ENCODE data around the gene MYH11. TPM values are rescaled to one million over a fixed set of nuclear protein-coding genes. Genes with fewer than 3 reads are reported as not detected.

MYH11 gene
- total RNA-seq, 1 donor from 2014 or later = 0.07 TPM

GRCh38 chr16:15746332-15746731 lies 110.5 kb downstream of the MYH11 start:
- H3K4me3 ChIP-seq = no peak overlapping the region
- no peaks in the 10 kb centered on the region for H3K79me2 ChIP-seq (ENCODE audit: low read depth)
- no peak for DNase-seq (ENCODE audit: low spot score)
- no peak overlapping the region for H2AFZ ChIP-seq (replicated peaks)
- H3F3A ChIP-seq (ENCODE audit: low read depth) = no peaks in the 10 kb centered on the region
- Mint-ChIP-seq H3K36me3 (no peaks in the 10 kb centered on the region), H3K4me1 (no peaks in the 10 kb centered on the region), H3K4me3 (no peak overlapping the region), H3K9me3 (no peaks in the 10 kb centered on the region), H3K27ac (no peak overlapping the region), H3K27me3 (ENCODE audit: insufficient read depth, low read depth) (peaks cover 2% of the 10 kb centered on the region)
- TF ChIP-seq CTCF (IDR thresholded peaks at IDR 0.05) (no peak), EZH2phosphoT487 (IDR thresholded peaks at IDR 0.05) (no peak)
- H4K20me1 ChIP-seq (ENCODE audit: low read depth) = no peaks in the 10 kb centered on the region
- H3K9ac ChIP-seq = no peak overlapping the region
- H3K36me3 ChIP-seq = no peaks in the 10 kb centered on the region
- H3K27ac ChIP-seq = no peak overlapping the region
- no peaks in the 10 kb centered on the region for H3K27me3 ChIP-seq
- H3K4me1 ChIP-seq = no peaks in the 10 kb centered on the region
- no peaks in the 10 kb centered on the region for H3K9me3 ChIP-seq (ENCODE audit: low read depth)
- no peak overlapping the region for H3K4me2 ChIP-seq

GRCh38 chr16:15743657-15744056 lies 113.2 kb downstream of the MYH11 start:
- H3K27ac ChIP-seq = no peak overlapping the region
- Mint-ChIP-seq H3K27ac (no peak overlapping the region), H3K36me3 (no peaks in the 10 kb centered on the region), H3K4me1 (no peaks in the 10 kb centered on the region), H3K9me3 (no peaks in the 10 kb centered on the region), H3K27me3 (ENCODE audit: insufficient read depth, low read depth) (peaks cover 2% of the 10 kb centered on the region), H3K4me3 (no peak overlapping the region)
- H3F3A ChIP-seq (ENCODE audit: low read depth) = no peaks in the 10 kb centered on the region
- H3K9ac ChIP-seq = no peak overlapping the region
- H3K4me1 ChIP-seq = no peaks in the 10 kb centered on the region
- no peak overlapping the region for H3K4me3 ChIP-seq
- no peaks in the 10 kb centered on the region for H3K9me3 ChIP-seq (ENCODE audit: low read depth)
- no peaks in the 10 kb centered on the region for H3K36me3 ChIP-seq
- TF ChIP-seq CTCF (IDR thresholded peaks at IDR 0.05) (no peak), EZH2phosphoT487 (IDR thresholded peaks at IDR 0.05) (no peak), EZH2 (IDR thresholded peaks at IDR 0.05) (no peak)
- no peak overlapping the region for H3K4me2 ChIP-seq
- no peaks in the 10 kb centered on the region for H4K20me1 ChIP-seq (ENCODE audit: low read depth)
- H2AFZ ChIP-seq (replicated peaks) = no peak overlapping the region
- H3K79me2 ChIP-seq (ENCODE audit: low read depth) = no peaks in the 10 kb centered on the region
- DNase-seq (ENCODE audit: low spot score) = no peak
- H3K27me3 ChIP-seq = no peaks in the 10 kb centered on the region

- Histone ChIP-seq H3K36me3 (no peaks in the 10 kb centered on the region), H2AFZ (replicated peaks) (no peak overlapping the region), H3K27ac (no peak overlapping the region), H3K9me3 (ENCODE audit: low read depth) (no peaks in the 10 kb centered on the region), H3K4me3 (no peak overlapping the region), H3K27me3 (no peaks in the 10 kb centered on the region), H3K4me2 (no peak overlapping the region), H4K20me1 (ENCODE audit: low read depth) (no peaks in the 10 kb centered on the region), H3K9ac (no peak overlapping the region), H3F3A (ENCODE audit: low read depth) (no peaks in the 10 kb centered on the region), H3K79me2 (ENCODE audit: low read depth) (no peaks in the 10 kb centered on the region), H3K4me1 (no peaks in the 10 kb centered on the region)
- Mint-ChIP-seq H3K27me3 (ENCODE audit: insufficient read depth, low read depth) (peaks cover 2% of the 10 kb centered on the region), H3K27ac (no peak overlapping the region), H3K4me3 (no peak overlapping the region), H3K4me1 (no peaks in the 10 kb centered on the region), H3K36me3 (no peaks in the 10 kb centered on the region), H3K9me3 (no peaks in the 10 kb centered on the region)
- TF ChIP-seq EZH2phosphoT487 (IDR thresholded peaks at IDR 0.05) (no peak), EZH2 (IDR thresholded peaks at IDR 0.05) (no peak), CTCF (IDR thresholded peaks at IDR 0.05) (no peak)
- no peak for DNase-seq (ENCODE audit: low spot score)
These were observed 114.1 kb downstream of the MYH11 start for GRCh38 chr16:15742716-15743115.

All from neural progenitor cell (in vitro differentiated cells).